Measurements from ENCODE around the gene PPEF1. TPM values are rescaled to one million over a fixed set of nuclear protein-coding genes. Genes with fewer than 3 reads are reported as not detected.
A peak's percentile ranks its signal among the peaks of the same experiment; 100 is the strongest.

PPEF1 gene
- total RNA-seq, 4 donors from 2014 or later = not detected

- TF ChIP-seq, protein P1, sequence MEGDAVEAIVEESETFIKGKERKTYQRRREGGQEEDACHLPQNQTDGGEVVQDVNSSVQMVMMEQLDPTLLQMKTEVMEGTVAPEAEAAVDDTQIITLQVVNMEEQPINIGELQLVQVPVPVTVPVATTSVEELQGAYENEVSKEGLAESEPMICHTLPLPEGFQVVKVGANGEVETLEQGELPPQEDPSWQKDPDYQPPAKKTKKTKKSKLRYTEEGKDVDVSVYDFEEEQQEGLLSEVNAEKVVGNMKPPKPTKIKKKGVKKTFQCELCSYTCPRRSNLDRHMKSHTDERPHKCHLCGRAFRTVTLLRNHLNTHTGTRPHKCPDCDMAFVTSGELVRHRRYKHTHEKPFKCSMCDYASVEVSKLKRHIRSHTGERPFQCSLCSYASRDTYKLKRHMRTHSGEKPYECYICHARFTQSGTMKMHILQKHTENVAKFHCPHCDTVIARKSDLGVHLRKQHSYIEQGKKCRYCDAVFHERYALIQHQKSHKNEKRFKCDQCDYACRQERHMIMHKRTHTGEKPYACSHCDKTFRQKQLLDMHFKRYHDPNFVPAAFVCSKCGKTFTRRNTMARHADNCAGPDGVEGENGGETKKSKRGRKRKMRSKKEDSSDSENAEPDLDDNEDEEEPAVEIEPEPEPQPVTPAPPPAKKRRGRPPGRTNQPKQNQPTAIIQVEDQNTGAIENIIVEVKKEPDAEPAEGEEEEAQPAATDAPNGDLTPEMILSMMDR (IDR thresholded peaks at IDR 0.05) = peak in 1 of 5 experiments; percentile 20
- TF ChIP-seq POLR2A (IDR thresholded peaks at IDR 0.05) (no peak), EP300 (IDR thresholded peaks at IDR 0.05; ENCODE audit: low read depth) (no peak), POLR2AphosphoS5 (IDR thresholded peaks at IDR 0.05) (no peak)
- H3K4me1 ChIP-seq = peaks cover 0 to 5% (median 1%) of the 10 kb centered on the region in 4 donors
- H3K9me3 ChIP-seq = no peaks in the 10 kb centered on the region
These were observed 170.0 kb downstream of the PPEF1 start for GRCh38 chrX:18877469-18877868.

More at GRCh38 chrX:18877469-18877868, 170.0 kb downstream of the PPEF1 start:
- no peak overlapping the region for H3K27ac ChIP-seq
- in situ Hi-C loops (cut with MboI; ENCODE audit: low pct_ligation_motif_present in 1 of 4, low pct_unique_long_range_greater_than_20kb in 1 of 4, low sequenced_read_pairs in 3 of 4) = loop anchor here in 3 of 4 donors (25.0 kb wide), 1 partner anchor 465 kb away; no protein-coding TSS in a partner anchor
- intact Hi-C loops (cut with DNase I; ENCODE audit: low total_unique reads) = loop anchor here (5.0 kb wide), 1 partner anchor 465 kb away; the partner anchor contains the start of gene PDHA1
- WGBS, 2 donors (ENCODE audit: low coverage in 1 of 2) = 61% methylated on average over 7 of the region's 7 CpGs; no CpG with 5 or more reads in 1 of the 2 donors
- no peaks in the 10 kb centered on the region for H3K27me3 ChIP-seq
- no peak overlapping the region for H3K4me3 ChIP-seq
- no peak for DNase-seq
- no peaks in the 10 kb centered on the region for H3K36me3 ChIP-seq

Other genes starting within 250 kb of the PPEF1 start
- gene RS1, start 35.5 kb upstream of the PPEF1 start, total RNA-seq = not detected